ENCODE results near the gene JMJD7. TPM values are rescaled to one million over a fixed set of nuclear protein-coding genes. Genes with fewer than 3 reads are reported as not detected.

Gene JMJD7
- 8.9 and 10.7 TPM in 2 replicates for total RNA-seq

GRCh38 chr15:41827880-41828806, at the start of gene JMJD7:
Gene JMJD7, plus strand, starts transcription at chr15:41828092. Its CDS starts 33 bp downstream, at chr15:41828125.

GRCh38 chr15:41838400-41838897, 10.6 kb downstream of the JMJD7 start, which contains the start of gene PLA2G4B:
Gene PLA2G4B, plus strand, starts transcription at chr15:41838847. Its CDS starts 67 bp downstream, at chr15:41838914.

Other genes starting within 250 kb of the JMJD7 start
- gene MGA, start 167.7 kb upstream of the JMJD7 start, total RNA-seq, result 13.0 and 16.8 TPM in 2 replicates
- gene MAPKBP1, start 53.6 kb upstream of the JMJD7 start, total RNA-seq, result 11.9 and 13.4 TPM in 2 replicates
- 0.27 and 0.89 TPM in 2 replicates for gene PLA2G4B, start 10.8 kb downstream of the JMJD7 start, total RNA-seq
- 2.3 and 3.8 TPM in 2 replicates for gene SPTBN5, start 66.0 kb downstream of the JMJD7 start, total RNA-seq
- gene EHD4, start 144.5 kb downstream of the JMJD7 start, total RNA-seq, result 132 and 144 TPM in 2 replicates
- not detected in 2 replicates for gene PLA2G4E, start 192.9 kb downstream of the JMJD7 start, total RNA-seq